DMS53 treated with DMSO at 0.1 percent for 48 hours (cell line): ENCODE results near the gene GZF1.
"Not testable (repeated sequence)": the region's sequence is repeated elsewhere in the genome, so short reads cannot be mapped to it uniquely, and the experiment has no call there.

Source experiments
- DNase-seq: peaks from one replicate; lab custom pipeline; 2025; ENCODE audit not compliant: unreplicated experiment; lab: John Stamatoyannopoulos, UW

GZF1 gene

GRCh38 chr20:23344336-23344735, 17.6 kb upstream of the GZF1 start:
- no peak for DNase-seq

GRCh38 chr20:23346002-23346401, 16.0 kb upstream of the GZF1 start:
- no peak for DNase-seq

GRCh38 chr20:23347791-23348190, 14.2 kb upstream of the GZF1 start:
- DNase-seq, result no peak

- DNase-seq, result not testable (repeated sequence)
These were observed 13.5 kb upstream of the GZF1 start for GRCh38 chr20:23348510-23348909.

- DNase-seq, result peak; percentile 59
These were observed 12.4 kb upstream of the GZF1 start for GRCh38 chr20:23349338-23350195.

GRCh38 chr20:23350196-23350903, 11.6 kb upstream of the GZF1 start, which contains the start of gene NXT1:
Gene NXT1 (plus strand): TSS chr20:23350791. CDS start chr20:23354042, 3,251 bp downstream.
- peak; percentile 98 for DNase-seq

- peak; percentile 39 for DNase-seq
These were observed 10.8 kb upstream of the GZF1 start for GRCh38 chr20:23350904-23351838.

- DNase-seq, result no peak
These were observed 5.8 kb upstream of the GZF1 start for GRCh38 chr20:23356203-23356602.

GRCh38 chr20:23357767-23358562, 4.0 kb upstream of the GZF1 start:
- peak; percentile 96 for DNase-seq

GRCh38 chr20:23358563-23358906, 3.4 kb upstream of the GZF1 start:
- DNase-seq, result no peak

- DNase-seq, result no peak
These were observed 2.9 kb upstream of the GZF1 start for GRCh38 chr20:23358923-23359593.

- no peak for DNase-seq
These were observed 1.5 kb upstream of the GZF1 start for GRCh38 chr20:23360531-23360930.

GRCh38 chr20:23361119-23361475, 885 bp upstream of the GZF1 start:
- DNase-seq, result peak; percentile 37

- DNase-seq, result peak; percentile 11
These were observed 642 bp downstream of the GZF1 start for GRCh38 chr20:23362392-23363256.

- no peak for DNase-seq
These were observed 1.3 kb downstream of the GZF1 start for GRCh38 chr20:23363257-23363649.

GRCh38 chr20:23365390-23366165, 3.6 kb downstream of the GZF1 start:
- no peak for DNase-seq

GRCh38 chr20:23366384-23366783, 4.4 kb downstream of the GZF1 start:
- DNase-seq, result no peak

- no peak for DNase-seq
These were observed 5.8 kb downstream of the GZF1 start for GRCh38 chr20:23367770-23368169.
